NT2/D1 (cell line): ENCODE results near the gene COL5A2.

Experiments
- YY1 ChIP-seq: IDR thresholded peaks from 2 replicates; pipeline ENCODE4 v1.6.1; 2011; ENCODE audit not compliant: insufficient read length, insufficient read depth
- ZNF274 ChIP-seq: IDR thresholded peaks from 2 replicates; pipeline ENCODE4 v1.6.1; 2011; ENCODE audit warnings: mild to moderate bottlenecking, low read depth, low read length

GRCh38 chr2:189095101-189095500 is 84.5 kb downstream of the COL5A2 start:
- no peak for TF ChIP-seq YY1
- TF ChIP-seq ZNF274: no peak
